Measurements from ENCODE around the gene NSUN6.

DNA sequence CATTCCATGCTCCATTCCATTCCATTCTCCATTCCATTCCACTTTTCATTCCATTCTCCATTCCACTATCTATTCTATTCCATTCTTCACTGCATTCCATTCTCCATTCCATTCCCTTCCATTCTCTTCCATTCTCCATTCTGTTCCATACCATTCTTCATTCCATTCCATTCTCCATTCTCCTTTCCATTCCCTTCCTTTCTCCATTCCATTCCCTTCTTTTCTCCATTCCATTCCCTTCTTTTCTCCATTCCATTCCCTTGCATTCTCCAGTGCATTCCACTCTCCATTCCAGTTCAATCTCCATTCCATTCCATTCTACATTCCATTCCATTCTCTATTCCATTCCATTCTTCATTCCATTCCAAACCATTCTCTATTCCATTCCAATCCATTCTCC is 80.3 kb downstream of the NSUN6 start:
- TF ChIP-seq, protein P1, sequence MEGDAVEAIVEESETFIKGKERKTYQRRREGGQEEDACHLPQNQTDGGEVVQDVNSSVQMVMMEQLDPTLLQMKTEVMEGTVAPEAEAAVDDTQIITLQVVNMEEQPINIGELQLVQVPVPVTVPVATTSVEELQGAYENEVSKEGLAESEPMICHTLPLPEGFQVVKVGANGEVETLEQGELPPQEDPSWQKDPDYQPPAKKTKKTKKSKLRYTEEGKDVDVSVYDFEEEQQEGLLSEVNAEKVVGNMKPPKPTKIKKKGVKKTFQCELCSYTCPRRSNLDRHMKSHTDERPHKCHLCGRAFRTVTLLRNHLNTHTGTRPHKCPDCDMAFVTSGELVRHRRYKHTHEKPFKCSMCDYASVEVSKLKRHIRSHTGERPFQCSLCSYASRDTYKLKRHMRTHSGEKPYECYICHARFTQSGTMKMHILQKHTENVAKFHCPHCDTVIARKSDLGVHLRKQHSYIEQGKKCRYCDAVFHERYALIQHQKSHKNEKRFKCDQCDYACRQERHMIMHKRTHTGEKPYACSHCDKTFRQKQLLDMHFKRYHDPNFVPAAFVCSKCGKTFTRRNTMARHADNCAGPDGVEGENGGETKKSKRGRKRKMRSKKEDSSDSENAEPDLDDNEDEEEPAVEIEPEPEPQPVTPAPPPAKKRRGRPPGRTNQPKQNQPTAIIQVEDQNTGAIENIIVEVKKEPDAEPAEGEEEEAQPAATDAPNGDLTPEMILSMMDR (IDR thresholded peaks at IDR 0.05), result no peak
- TF ChIP-seq POLR2A (IDR thresholded peaks at IDR 0.05) (no peak), EP300 (IDR thresholded peaks at IDR 0.05) (no peak), POLR2AphosphoS5 (IDR thresholded peaks at IDR 0.05) (no peak)
